ENCODE measurements around the gene EHD3. TPM values are rescaled to one million over a fixed set of nuclear protein-coding genes. Genes with fewer than 3 reads are reported as not detected.

The EHD3 gene
- total and polyA plus RNA-seq, 2 of the 13 experiments (the other 11 are each of a cell fraction or from before 2014, with no cell fraction given) = 0.20 to 0.69 TPM

DNA sequence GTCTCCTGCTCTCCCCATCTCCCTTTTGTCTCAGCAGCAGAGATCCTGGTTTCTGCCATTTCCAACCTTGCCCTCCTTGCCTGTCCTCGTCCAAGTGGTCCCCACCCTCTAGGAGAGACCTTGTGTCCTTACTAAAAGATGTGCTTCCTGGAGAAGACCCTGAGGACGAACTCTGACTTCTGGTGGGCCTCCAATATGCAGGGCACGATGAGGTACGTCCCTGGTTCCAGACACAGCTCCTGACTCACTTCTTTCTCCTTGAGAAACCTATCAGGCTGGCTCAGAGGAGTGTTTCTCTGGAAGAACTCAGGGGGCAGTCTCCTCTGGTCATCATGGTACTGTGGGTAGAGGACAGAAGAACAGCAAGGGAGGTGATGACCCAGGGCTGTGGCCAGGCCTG, 44.8 kb upstream of the EHD3 start:
- in situ Hi-C loops (cut with HindIII; ENCODE audit: extremely low pct_ligation_motif_present, low pct_unique_long_range_greater_than_20kb) = no loop called here
- no TSS peak for BruUV-seq (replicated peaks)
- WGBS (ENCODE audit: low lambda C conversion rate) = 0% methylated on average over 4 of the region's 4 CpGs

More for the DNA sequence above, 44.8 kb upstream of the EHD3 start:
- H3K79me2 ChIP-seq (ENCODE audit: insufficient read depth, low read length) = no peaks in the 10 kb centered on the region
- H4K20me1 ChIP-seq (ENCODE audit: insufficient read depth, low read length) = no peaks in the 10 kb centered on the region
- H3K36me3 ChIP-seq (replicated peaks in 1 of 2; ENCODE audit: control insufficient read depth in 1 of 2, insufficient read depth in 2 of 2, low read length in 2 of 2) = no peaks in the 10 kb centered on the region
- intact Hi-C loops (cut with micrococcal nuclease; ENCODE audit: unreplicated experiment) = no loop called here
- ChIA-PET CTCF (ENCODE audit: low intra/inter-chr PET ratio, low total read pairs) (no interaction called here), POLR2A (no interaction called here)
- FAIRE-seq = no peak
- H3K27me3 ChIP-seq (ENCODE audit: control insufficient read depth in 1 of 2, insufficient read depth in 2 of 2, low read length in 2 of 2) = peaks cover 3 to 39% of the 10 kb centered on the region in 2 experiments; a peak in 4 of 5 replicates
- H3K4me2 ChIP-seq (ENCODE audit: low read depth, low read length) = no peak overlapping the region
- no peak overlapping the region for H3K27ac ChIP-seq (ENCODE audit: extremely low read length, insufficient read depth, low read length)
- H3K4me3 ChIP-seq (replicated peaks in 1 of 3; ENCODE audit: insufficient read depth in 1 of 3, low read depth in 2 of 3, low read length in 3 of 3) = no peak overlapping the region
- H3K9ac ChIP-seq (ENCODE audit: insufficient read depth, low read depth, low read length) = no peak overlapping the region
- no peak for DNase-seq (ENCODE audit: low spot score)
- H3K4me1 ChIP-seq (ENCODE audit: insufficient read depth, low read length) = no peaks in the 10 kb centered on the region
- H2AFZ ChIP-seq (ENCODE audit: low read length) = no peak overlapping the region
- ATAC-seq = no peak
- H3K9me3 ChIP-seq (ENCODE audit: low read length) = no peaks in the 10 kb centered on the region
- TF ChIP-seq JDP2 (CRISPR knock-in tag; IDR thresholded peaks at IDR 0.05; ENCODE audit: borderline replicate concordance) (no peak), ZNF598 (CRISPR knock-in tag; IDR thresholded peaks at IDR 0.05; ENCODE audit: borderline replicate concordance) (no peak), ZNF253 (CRISPR knock-in tag; IDR thresholded peaks at IDR 0.05; ENCODE audit: borderline replicate concordance) (no peak), ETV5 (CRISPR knock-in tag; IDR thresholded peaks at IDR 0.05; ENCODE audit: borderline replicate concordance) (no peak), RARG (CRISPR knock-in tag; IDR thresholded peaks at IDR 0.05; ENCODE audit: low read depth) (no peak), PAWR (CRISPR knock-in tag; IDR thresholded peaks at IDR 0.05; ENCODE audit: borderline replicate concordance) (no peak), ZNF383 (CRISPR knock-in tag; IDR thresholded peaks at IDR 0.05; ENCODE audit: borderline replicate concordance) (no peak), PHF8 (CRISPR knock-in tag; IDR thresholded peaks at IDR 0.05) (no peak), ZNF563 (CRISPR knock-in tag; IDR thresholded peaks at IDR 0.05) (no peak), ZNF547 (CRISPR knock-in tag; IDR thresholded peaks at IDR 0.05) (no peak), ZFP82 (CRISPR knock-in tag; IDR thresholded peaks at IDR 0.05; ENCODE audit: borderline replicate concordance) (no peak)
- TF ChIP-seq, protein P1, sequence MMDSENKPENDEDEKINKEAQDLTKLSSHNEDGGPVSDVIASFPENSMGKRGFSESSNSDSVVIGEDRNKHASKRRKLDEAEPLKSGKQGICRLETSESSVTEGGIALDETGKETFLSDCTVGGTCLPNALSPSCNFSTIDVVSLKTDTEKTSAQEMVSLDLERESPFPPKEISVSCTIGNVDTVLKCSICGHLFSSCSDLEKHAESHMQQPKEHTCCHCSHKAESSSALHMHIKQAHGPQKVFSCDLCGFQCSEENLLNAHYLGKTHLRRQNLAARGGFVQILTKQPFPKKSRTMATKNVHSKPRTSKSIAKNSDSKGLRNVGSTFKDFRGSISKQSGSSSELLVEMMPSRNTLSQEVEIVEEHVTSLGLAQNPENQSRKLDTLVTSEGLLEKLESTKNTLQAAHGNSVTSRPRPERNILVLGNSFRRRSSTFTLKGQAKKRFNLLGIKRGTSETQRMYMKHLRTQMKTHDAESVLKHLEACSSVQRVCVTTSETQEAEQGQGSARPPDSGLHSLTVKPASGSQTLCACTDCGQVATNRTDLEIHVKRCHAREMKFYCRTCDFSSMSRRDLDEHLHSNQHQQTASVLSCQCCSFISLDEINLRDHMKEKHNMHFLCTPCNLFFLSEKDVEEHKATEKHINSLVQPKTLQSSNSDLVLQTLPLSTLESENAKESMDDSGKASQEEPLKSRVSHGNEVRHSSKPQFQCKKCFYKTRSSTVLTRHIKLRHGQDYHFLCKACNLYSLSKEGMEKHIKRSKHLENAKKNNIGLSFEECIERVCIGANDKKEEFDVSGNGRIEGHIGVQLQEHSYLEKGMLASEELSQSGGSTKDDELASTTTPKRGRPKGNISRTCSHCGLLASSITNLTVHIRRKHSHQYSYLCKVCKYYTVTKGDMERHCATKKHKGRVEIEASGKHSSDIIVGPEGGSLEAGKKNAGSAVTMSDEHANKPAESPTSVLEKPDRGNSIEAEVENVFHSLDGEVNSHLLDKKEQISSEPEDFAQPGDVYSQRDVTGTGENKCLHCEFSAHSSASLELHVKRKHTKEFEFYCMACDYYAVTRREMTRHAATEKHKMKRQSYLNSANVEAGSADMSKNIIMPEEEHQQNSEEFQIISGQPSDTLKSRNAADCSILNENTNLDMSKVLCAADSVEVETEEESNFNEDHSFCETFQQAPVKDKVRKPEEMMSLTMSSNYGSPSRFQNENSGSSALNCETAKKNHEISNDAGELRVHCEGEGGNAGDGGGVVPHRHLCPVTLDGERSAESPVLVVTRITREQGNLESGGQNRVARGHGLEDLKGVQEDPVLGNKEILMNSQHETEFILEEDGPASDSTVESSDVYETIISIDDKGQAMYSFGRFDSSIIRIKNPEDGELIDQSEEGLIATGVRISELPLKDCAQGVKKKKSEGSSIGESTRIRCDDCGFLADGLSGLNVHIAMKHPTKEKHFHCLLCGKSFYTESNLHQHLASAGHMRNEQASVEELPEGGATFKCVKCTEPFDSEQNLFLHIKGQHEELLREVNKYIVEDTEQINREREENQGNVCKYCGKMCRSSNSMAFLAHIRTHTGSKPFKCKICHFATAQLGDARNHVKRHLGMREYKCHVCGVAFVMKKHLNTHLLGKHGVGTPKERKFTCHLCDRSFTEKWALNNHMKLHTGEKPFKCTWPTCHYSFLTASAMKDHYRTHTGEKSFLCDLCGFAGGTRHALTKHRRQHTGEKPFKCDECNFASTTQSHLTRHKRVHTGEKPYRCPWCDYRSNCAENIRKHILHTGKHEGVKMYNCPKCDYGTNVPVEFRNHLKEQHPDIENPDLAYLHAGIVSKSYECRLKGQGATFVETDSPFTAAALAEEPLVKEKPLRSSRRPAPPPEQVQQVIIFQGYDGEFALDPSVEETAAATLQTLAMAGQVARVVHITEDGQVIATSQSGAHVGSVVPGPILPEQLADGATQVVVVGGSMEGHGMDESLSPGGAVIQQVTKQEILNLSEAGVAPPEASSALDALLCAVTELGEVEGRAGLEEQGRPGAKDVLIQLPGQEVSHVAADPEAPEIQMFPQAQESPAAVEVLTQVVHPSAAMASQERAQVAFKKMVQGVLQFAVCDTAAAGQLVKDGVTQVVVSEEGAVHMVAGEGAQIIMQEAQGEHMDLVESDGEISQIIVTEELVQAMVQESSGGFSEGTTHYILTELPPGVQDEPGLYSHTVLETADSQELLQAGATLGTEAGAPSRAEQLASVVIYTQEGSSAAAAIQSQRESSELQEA (CRISPR knock-in tag; IDR thresholded peaks at IDR 0.05; ENCODE audit: not compliant biosample characterization) = no peak
- TF ChIP-seq, protein P2, sequence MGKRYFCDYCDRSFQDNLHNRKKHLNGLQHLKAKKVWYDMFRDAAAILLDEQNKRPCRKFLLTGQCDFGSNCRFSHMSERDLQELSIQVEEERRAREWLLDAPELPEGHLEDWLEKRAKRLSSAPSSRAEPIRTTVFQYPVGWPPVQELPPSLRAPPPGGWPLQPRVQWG (CRISPR knock-in tag; IDR thresholded peaks at IDR 0.05; ENCODE audit: borderline replicate concordance, low read depth) = no peak

Measured in HepG2 (cell line).